WTC11 (cell line): ENCODE data around the gene DOCK7. TPM values are rescaled to one million over a fixed set of nuclear protein-coding genes. Genes with fewer than 3 reads are reported as not detected.

ENCODE experiments used
- ATAC-seq: fragments of 200-7000 bp; cut with Tn5 transposase; 2 replicates; pipeline ENCODE4 v1.10.0; 2021; ENCODE audit warnings: mild to moderate bottlenecking, moderate library complexity
- CTCF ChIA-PET: fragments of 300-600 bp; sonication (Branson Sonifier 250); formaldehyde crosslinking; loops from one replicate; lab custom pipeline; 2021; ENCODE audit warnings: antibody characterized with exemption; lab: Charles Lee
- POLR2A ChIA-PET: fragments of 350-600 bp; sonication (Branson Sonifier 250); formaldehyde crosslinking; loops from one replicate; lab custom pipeline; 2021; ENCODE audit warnings: antibody characterized with exemption; lab: Charles Lee
- DNase-seq: peaks from one replicate; pipeline ENCODE4 v3.0.0; 2021; ENCODE audit warnings: low spot score
- H3K27ac Mint-ChIP-seq: 2 replicates; pipeline ENCODE4 v1.8.0; 2021; ENCODE audit warnings: mixed read lengths
- H3K27me3 Mint-ChIP-seq: 2 replicates; pipeline ENCODE4 v1.8.0; 2021; ENCODE audit warnings: low read depth, mild to moderate bottlenecking, moderate library complexity, mixed read lengths
- H3K36me3 Mint-ChIP-seq: 2 replicates; pipeline ENCODE4 v1.8.0; 2021; ENCODE audit warnings: mixed read lengths
- H3K4me1 Mint-ChIP-seq: 2 replicates; pipeline ENCODE4 v1.8.0; 2022; ENCODE audit warnings: mixed read lengths
- H3K4me3 Mint-ChIP-seq: 2 replicates; pipeline ENCODE4 v1.8.0; 2021; ENCODE audit warnings: mild to moderate bottlenecking, moderate library complexity, mixed read lengths
- H3K9me3 Mint-ChIP-seq: 2 replicates; pipeline ENCODE4 v1.8.0; 2021; ENCODE audit warnings: mixed read lengths
- AFF4 ChIP-seq: sonication (generic); formaldehyde crosslinking; IDR thresholded peaks from 2 replicates; pipeline ENCODE4 v1.8.1; 2023; ENCODE audit warnings: mild to moderate bottlenecking, missing genetic modification reagents, borderline replicate concordance
- AR ChIP-seq: fragments of 250-450 bp; sonication (Bioruptor Pico); IDR thresholded peaks from 2 replicates; pipeline ENCODE4 v1.9.0; 2021; ENCODE audit warnings: mild to moderate bottlenecking
- CDX4 ChIP-seq: fragments of 250-450 bp; sonication (Bioruptor Pico); IDR thresholded peaks from 2 replicates; pipeline ENCODE4 v1.9.0; 2021; ENCODE audit warnings: moderate library complexity, mild to moderate bottlenecking, inconsistent platforms, borderline replicate concordance
- CTCF ChIP-seq: fragments of 200-600 bp; IDR thresholded peaks from 2 replicates; pipeline ENCODE4 v1.8.0; 2022; ENCODE audit warnings: antibody characterized with exemption
- E2F4 ChIP-seq: sonication (generic); formaldehyde crosslinking; IDR thresholded peaks from 2 replicates; pipeline ENCODE4 v1.8.1; 2022; ENCODE audit warnings: low read depth, mild to moderate bottlenecking, moderate library complexity, missing genetic modification reagents, borderline replicate concordance
- EMX1 ChIP-seq: fragments of 250-450 bp; sonication (Bioruptor Pico); IDR thresholded peaks from 2 replicates; pipeline ENCODE4 v1.8.0; 2021; ENCODE audit warnings: mild to moderate bottlenecking
- FOXP1 ChIP-seq: sonication (generic); formaldehyde crosslinking; IDR thresholded peaks from 2 replicates; pipeline ENCODE4 v1.8.0; 2022; ENCODE audit warnings: missing genetic modification reagents, mild to moderate bottlenecking, moderate library complexity, borderline replicate concordance
- FOXP4 ChIP-seq: sonication (generic); formaldehyde crosslinking; IDR thresholded peaks from 2 replicates; pipeline ENCODE4 v1.8.0; 2022; ENCODE audit warnings: mild to moderate bottlenecking, missing genetic modification reagents
- GABPB1 ChIP-seq: sonication (generic); formaldehyde crosslinking; IDR thresholded peaks from 2 replicates; pipeline ENCODE4 v1.8.1; 2023; ENCODE audit warnings: mild to moderate bottlenecking, missing genetic modification reagents
- IRF1 ChIP-seq: sonication (generic); formaldehyde crosslinking; IDR thresholded peaks from 2 replicates; pipeline ENCODE4 v1.8.0; 2023; ENCODE audit warnings: missing genetic modification reagents
- MXD4 ChIP-seq: fragments of 250-450 bp; sonication (Bioruptor Pico); IDR thresholded peaks from 2 replicates; pipeline ENCODE4 v1.8.0; 2021; ENCODE audit warnings: mild to moderate bottlenecking, moderate library complexity, borderline replicate concordance
- NFYB ChIP-seq: sonication (generic); formaldehyde crosslinking; conservative IDR thresholded peaks from 2 replicates; pipeline ENCODE4 v1.8.0; 2022; ENCODE audit warnings: low read depth, missing genetic modification reagents
- NR1H2 ChIP-seq: sonication (generic); formaldehyde crosslinking; IDR thresholded peaks from 2 replicates; pipeline ENCODE4 v1.9.0; 2021; ENCODE audit warnings: mild to moderate bottlenecking, moderate library complexity, missing genetic modification reagents
- NR2C2 ChIP-seq: sonication (generic); formaldehyde crosslinking; IDR thresholded peaks from 2 replicates; pipeline ENCODE4 v1.8.0; 2022; ENCODE audit warnings: mild to moderate bottlenecking, missing genetic modification reagents
- RELA ChIP-seq: sonication (generic); formaldehyde crosslinking; IDR thresholded peaks from 2 replicates; pipeline ENCODE4 v1.8.1; 2022; ENCODE audit warnings: missing genetic modification reagents, mild to moderate bottlenecking, borderline replicate concordance
- ZNF263 ChIP-seq: sonication (generic); formaldehyde crosslinking; IDR thresholded peaks from 2 replicates; pipeline ENCODE4 v1.8.1; 2022; ENCODE audit warnings: low read depth, mild to moderate bottlenecking, moderate library complexity, missing genetic modification reagents
- ZNF671 ChIP-seq: fragments of 250-450 bp; sonication (Bioruptor Pico); IDR thresholded peaks from 2 replicates; pipeline ENCODE4 v1.8.0; 2021; ENCODE audit warnings: mild to moderate bottlenecking
- ZSCAN18 ChIP-seq: fragments of 250-450 bp; sonication (Bioruptor Pico); IDR thresholded peaks from 2 replicates; pipeline ENCODE4 v2.1.2; 2022; ENCODE audit warnings: mild to moderate bottlenecking, moderate library complexity
- total RNA-seq: library from RNA; stranded (reverse); gene quantifications from 3 replicates; pipeline ENCODE4 v1.2.3, GENCODE V29; 2021

The DOCK7 gene
- total RNA-seq, 1 experiment from 2014 or later = 34.2 TPM

GRCh38 chr1:62672029-62672428 is 16.2 kb downstream of the DOCK7 start:
- no peak overlapping the region for H3K4me3 Mint-ChIP-seq
- TF ChIP-seq IRF1 (CRISPR knock-in tag) (no peak), ZSCAN18 (CRISPR knock-in tag) (no peak), MXD4 (no peak), ZNF263 (CRISPR knock-in tag) (no peak), CDX4 (CRISPR knock-in tag) (no peak), RELA (no peak), ZNF671 (CRISPR knock-in tag) (no peak), NR1H2 (CRISPR knock-in tag) (no peak), EMX1 (CRISPR knock-in tag) (no peak), E2F4 (CRISPR knock-in tag) (no peak), FOXP1 (CRISPR knock-in tag) (no peak), NR2C2 (CRISPR knock-in tag) (no peak), CTCF (no peak), GABPB1 (CRISPR knock-in tag) (no peak), AFF4 (CRISPR knock-in tag) (no peak), AR (CRISPR knock-in tag) (no peak), FOXP4 (no peak), NFYB (CRISPR knock-in tag) (no peak)
- DNase-seq (no peak), ATAC-seq (no peak)
- H3K9me3 Mint-ChIP-seq = peaks cover 3% of the 10 kb centered on the region; the same call in 1 of the 2 replicates
- H3K27me3 Mint-ChIP-seq = no peaks in the 10 kb centered on the region
- peaks cover 32% of the 10 kb centered on the region for H3K4me1 Mint-ChIP-seq
- CTCF ChIA-PET = no interaction called here
- H3K36me3 Mint-ChIP-seq = peaks cover 3% of the 10 kb centered on the region; the same call in 1 of the 2 replicates
- H3K27ac Mint-ChIP-seq = no peak overlapping the region
- POLR2A ChIA-PET = no interaction called here
